ENCODE data around the gene ATG14.

DNA sequence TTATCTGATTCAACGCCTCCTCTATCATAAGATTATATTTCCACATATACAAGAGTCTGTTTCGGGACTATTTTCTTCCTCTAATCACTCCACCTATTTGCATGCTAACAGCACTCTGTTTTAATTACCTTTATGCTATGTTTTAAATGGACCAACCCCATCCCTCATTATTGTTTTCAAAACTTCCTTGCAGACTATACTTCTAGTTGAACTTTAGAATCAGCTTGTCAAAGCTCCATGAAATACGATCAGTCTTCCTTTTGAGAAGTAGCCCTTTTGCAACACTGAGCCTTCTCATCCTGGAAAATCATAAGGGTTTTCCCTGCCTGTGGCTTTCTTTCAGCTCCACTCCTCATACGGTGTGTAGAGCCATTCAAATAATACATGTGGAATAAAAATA is 36.9 kb downstream of the ATG14 start:
- TF ChIP-seq, protein P1, sequence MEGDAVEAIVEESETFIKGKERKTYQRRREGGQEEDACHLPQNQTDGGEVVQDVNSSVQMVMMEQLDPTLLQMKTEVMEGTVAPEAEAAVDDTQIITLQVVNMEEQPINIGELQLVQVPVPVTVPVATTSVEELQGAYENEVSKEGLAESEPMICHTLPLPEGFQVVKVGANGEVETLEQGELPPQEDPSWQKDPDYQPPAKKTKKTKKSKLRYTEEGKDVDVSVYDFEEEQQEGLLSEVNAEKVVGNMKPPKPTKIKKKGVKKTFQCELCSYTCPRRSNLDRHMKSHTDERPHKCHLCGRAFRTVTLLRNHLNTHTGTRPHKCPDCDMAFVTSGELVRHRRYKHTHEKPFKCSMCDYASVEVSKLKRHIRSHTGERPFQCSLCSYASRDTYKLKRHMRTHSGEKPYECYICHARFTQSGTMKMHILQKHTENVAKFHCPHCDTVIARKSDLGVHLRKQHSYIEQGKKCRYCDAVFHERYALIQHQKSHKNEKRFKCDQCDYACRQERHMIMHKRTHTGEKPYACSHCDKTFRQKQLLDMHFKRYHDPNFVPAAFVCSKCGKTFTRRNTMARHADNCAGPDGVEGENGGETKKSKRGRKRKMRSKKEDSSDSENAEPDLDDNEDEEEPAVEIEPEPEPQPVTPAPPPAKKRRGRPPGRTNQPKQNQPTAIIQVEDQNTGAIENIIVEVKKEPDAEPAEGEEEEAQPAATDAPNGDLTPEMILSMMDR (IDR thresholded peaks at IDR 0.05) = no peak
- TF ChIP-seq EZH2 (IDR thresholded peaks at IDR 0.05) (no peak), EZH2phosphoT487 (IDR thresholded peaks at IDR 0.05) (no peak)
